ENCODE results near the gene CCDC167.
A peak's percentile ranks its signal among the peaks of the same experiment; 100 is the strongest.

DNA sequence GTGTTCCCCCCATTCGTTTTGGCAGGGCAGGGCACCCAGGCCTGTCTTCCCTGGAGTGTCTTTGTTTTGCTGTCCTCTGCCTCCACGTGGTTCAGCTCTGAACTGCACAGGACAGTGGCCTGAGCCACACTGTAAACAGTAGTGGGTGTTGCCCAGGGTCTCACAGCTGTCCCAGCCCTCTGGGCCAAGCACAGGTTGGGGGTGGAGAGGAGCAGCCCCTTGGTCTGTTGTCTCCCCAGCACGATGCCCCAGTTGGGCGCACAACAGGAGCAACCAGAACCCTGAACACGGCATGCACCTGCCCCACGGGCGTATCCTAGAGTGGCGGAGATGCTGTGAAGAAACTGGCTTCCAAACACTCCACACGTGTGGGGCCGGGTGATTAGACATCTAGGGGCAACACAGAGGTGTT, 14.4 kb downstream of the CCDC167 start:
- TF ChIP-seq POLR2AphosphoS5 (IDR thresholded peaks at IDR 0.05; ENCODE audit: low read depth, low read length) (no peak), POLR2A (IDR thresholded peaks at IDR 0.05; ENCODE audit: borderline replicate concordance, extremely low read depth, insufficient read depth, insufficient read length) (no peak)
- TF ChIP-seq, protein P1, sequence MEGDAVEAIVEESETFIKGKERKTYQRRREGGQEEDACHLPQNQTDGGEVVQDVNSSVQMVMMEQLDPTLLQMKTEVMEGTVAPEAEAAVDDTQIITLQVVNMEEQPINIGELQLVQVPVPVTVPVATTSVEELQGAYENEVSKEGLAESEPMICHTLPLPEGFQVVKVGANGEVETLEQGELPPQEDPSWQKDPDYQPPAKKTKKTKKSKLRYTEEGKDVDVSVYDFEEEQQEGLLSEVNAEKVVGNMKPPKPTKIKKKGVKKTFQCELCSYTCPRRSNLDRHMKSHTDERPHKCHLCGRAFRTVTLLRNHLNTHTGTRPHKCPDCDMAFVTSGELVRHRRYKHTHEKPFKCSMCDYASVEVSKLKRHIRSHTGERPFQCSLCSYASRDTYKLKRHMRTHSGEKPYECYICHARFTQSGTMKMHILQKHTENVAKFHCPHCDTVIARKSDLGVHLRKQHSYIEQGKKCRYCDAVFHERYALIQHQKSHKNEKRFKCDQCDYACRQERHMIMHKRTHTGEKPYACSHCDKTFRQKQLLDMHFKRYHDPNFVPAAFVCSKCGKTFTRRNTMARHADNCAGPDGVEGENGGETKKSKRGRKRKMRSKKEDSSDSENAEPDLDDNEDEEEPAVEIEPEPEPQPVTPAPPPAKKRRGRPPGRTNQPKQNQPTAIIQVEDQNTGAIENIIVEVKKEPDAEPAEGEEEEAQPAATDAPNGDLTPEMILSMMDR (IDR thresholded peaks at IDR 0.05 in 2 of 3, conservative IDR thresholded peaks at IDR 0.05 in 1 of 3; ENCODE audit: borderline replicate concordance in 1 of 3, insufficient read depth in 1 of 3, low read depth in 2 of 3, low read length in 2 of 3), result peak in 1 of 3 experiments; percentile 26; a peak in 2 of 6 replicates
- TF ChIP-seq, protein P2, sequence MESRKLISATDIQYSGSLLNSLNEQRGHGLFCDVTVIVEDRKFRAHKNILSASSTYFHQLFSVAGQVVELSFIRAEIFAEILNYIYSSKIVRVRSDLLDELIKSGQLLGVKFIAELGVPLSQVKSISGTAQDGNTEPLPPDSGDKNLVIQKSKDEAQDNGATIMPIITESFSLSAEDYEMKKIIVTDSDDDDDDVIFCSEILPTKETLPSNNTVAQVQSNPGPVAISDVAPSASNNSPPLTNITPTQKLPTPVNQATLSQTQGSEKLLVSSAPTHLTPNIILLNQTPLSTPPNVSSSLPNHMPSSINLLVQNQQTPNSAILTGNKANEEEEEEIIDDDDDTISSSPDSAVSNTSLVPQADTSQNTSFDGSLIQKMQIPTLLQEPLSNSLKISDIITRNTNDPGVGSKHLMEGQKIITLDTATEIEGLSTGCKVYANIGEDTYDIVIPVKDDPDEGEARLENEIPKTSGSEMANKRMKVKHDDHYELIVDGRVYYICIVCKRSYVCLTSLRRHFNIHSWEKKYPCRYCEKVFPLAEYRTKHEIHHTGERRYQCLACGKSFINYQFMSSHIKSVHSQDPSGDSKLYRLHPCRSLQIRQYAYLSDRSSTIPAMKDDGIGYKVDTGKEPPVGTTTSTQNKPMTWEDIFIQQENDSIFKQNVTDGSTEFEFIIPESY (IDR thresholded peaks at IDR 0.05; ENCODE audit: extremely low read depth, insufficient replicate concordance, low read length), result no peak
